HG03097 (cell line): ENCODE data around the gene KIF2C.
A peak's percentile ranks its signal among the peaks of the same experiment; 100 is the strongest.
"Not testable (repeated sequence)": the region's sequence is repeated elsewhere in the genome, so short reads cannot be mapped to it uniquely, and the experiment has no call there.

ENCODE experiments used
- ATAC-seq: cut with Tn5 transposase; IDR thresholded peaks from one replicate; pipeline ENCODE4 v1.9.1; 2021; ENCODE audit not compliant: unreplicated experiment, low FRiP score

KIF2C gene

DNA sequence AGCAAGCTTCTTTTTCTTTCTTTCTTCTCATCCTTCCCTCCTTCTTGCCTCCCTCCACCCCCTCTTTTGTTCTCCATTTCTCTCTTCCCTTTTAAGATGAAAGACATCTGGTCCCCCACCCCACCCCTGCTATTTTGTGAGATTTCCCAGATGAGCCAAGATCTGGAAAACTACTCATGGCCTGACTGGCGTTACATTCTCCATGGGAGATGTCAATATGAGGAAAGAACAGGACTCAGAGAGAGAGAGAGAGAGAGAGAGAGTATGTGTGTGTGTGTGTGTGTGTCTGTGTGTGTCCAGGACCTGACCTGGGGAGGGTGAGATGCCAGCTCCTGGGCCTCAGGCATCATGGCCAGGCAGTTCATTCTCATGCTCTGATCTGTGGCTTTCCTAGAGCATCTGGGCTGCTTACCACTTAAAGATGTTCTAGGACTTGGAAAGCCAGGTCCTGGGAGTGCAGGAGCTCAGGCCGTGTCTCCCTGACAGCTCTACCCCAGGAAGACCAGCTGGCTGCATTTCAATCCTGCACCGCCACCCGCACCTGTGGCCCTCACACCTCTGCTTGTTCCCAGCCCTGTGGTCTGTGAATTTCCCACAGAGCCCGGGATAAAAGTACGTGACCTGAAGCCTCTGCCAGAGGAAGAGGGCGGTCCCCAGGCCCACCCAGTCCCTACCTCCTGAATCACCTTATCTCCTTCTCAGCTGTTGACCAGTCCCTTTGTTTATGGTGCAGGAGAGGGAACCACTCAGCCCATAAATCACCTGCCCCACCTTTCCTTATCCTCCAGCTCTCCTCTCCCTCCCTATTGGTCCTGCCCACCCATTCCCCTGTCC is 51.5 kb downstream of the KIF2C start:
- ATAC-seq, result no peak

- ATAC-seq, result no peak
Observed at GRCh38 chr1:44792736-44793502, 53.3 kb downstream of the KIF2C start.

- not testable (repeated sequence) for ATAC-seq
Observed at GRCh38 chr1:44797886-44798285, 58.2 kb downstream of the KIF2C start.

DNA sequence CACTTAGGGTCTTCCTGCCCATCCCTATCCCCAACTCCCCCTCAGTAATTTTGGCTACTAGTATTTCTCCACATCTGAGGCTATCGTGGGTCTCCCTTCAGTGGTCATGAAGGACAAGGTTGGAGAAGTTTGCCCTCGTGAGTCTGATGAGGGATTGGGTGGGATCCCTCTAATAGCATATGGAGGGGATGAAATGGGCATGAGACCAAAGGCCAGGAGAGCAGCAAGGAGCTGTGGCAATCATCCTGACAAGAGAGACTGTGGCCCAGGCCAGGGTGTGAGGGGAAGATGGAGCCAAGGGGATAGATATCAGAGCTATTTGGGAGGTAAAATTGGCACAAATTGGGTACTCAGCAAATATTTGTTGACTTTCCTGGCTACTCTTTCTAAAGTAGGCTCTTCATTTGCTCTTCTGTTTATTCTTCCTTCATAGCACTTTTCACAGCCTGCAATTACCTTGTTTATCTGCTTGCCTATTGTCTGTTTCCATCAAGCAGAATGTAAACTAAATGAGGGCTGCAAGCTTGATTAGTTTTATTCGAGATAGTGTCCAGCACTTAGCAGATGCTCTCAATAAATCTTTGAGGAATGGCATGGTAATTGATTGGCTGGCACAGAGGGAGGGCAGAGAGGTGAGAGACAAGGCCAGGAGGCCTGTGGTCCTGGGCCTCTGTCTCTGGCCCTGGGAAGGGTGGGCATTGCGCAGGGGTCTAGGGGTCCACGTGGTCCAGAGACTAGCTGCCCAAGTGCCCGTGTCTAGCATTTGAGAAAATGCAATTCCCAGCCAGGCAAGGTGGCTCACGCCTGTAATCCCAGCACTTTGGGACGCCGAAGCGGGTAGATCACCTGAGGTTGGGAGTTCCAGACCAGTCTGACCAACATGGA is 59.1 kb downstream of the KIF2C start:
- ATAC-seq, result no peak

- peak; percentile 81 for ATAC-seq
Observed at GRCh38 chr1:44799770-44800584, 60.3 kb downstream of the KIF2C start, which contains the start of gene PLK3. Gene PLK3, plus strand, starts transcription at chr1:44800377. Its CDS starts 87 bp downstream, at chr1:44800464.

DNA sequence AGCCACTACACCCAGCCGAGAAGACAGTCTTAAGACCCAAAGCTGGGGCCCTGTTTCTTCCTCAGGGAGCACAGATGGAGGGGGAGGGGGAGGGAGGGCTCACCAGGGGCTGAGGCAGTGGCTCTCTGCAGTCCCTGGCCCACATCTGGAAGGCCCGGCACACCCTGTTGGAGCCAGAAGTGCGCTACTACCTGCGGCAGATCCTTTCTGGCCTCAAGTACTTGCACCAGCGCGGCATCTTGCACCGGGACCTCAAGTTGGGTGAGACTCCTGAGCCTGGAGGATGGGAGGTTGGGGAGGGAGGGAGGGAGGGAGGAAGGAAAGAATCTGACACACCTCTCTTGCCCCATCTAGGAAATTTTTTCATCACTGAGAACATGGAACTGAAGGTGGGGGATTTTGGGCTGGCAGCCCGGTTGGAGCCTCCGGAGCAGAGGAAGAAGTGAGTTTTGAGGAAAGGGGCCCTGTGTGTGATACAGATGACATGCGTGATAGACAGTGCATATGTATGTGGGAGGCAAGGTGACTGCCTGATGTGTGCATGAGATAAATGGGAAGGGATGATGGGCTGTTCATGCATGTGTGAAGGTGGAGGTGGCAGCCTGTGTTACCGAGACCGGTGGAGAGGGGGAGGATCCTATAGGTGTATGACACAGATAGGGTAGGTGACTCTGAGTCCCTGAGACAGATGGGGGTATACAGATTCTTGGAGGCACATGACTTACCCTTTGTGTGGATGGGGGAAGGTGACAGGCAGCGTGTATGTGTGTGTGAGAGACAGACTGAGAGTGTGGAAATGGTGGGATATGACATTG is 62.1 kb downstream of the KIF2C start:
- no peak for ATAC-seq

DNA sequence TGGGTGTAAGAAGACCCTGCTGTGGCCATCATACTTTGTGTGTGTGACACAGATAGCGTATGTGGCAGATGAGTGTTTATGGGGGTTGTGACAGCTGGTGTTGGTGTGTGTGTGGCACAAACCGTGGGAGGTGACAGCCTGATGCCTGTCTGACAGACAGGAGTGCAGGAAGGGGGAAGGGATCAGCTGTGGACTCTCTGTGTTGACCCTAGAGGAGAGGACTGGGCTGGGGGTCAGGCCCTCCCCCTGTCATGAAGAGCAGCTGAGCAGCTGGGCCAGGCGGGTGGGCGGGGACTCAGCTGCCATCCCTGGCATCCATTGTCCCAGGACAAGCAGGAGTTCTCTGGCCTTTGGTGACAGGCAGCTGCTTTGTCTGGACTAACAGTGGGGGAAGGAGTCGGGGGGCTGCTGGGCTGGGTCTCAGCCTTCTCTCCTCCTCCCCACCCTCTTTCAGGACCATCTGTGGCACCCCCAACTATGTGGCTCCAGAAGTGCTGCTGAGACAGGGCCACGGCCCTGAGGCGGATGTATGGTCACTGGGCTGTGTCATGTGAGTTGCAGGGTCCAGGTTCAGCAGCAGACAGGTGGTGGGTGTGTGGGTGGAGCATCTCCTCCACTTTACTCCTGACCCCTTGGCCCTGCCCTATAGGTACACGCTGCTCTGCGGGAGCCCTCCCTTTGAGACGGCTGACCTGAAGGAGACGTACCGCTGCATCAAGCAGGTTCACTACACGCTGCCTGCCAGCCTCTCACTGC is 62.8 kb downstream of the KIF2C start:
- no peak for ATAC-seq

GRCh38 chr1:44803062-44803311 is 63.4 kb downstream of the KIF2C start:
- no peak for ATAC-seq

DNA sequence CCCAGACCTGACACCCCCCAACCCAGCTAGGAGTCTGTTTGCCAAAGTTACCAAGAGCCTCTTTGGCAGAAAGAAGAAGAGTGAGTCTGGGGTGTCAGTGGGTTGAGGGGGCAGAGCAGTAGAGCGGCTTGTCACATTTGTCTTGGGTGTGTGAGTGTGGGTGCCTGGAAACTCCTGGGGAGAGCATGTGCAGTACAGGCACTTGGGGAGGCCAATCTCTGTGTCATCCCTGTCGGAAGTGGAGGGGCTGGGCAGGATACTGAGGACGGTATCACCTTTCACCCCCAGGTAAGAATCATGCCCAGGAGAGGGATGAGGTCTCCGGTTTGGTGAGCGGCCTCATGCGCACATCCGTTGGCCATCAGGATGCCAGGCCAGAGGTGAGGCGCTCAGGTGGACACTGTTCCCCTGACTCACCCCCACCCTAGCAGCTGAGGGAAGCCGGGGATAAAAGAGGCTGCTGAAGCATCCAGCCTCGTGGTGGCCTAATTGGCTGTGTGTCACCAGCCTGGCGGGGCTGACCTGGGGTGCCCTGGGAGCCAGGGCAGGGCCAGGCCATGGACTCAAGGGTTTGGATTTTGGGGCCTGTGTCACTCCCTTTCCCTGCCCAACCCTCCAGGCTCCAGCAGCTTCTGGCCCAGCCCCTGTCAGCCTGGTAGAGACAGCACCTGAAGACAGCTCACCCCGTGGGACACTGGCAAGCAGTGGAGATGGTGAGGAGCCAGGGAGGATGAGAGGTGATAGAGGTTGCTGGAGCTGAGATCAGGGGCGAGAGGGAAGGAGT is 63.9 kb downstream of the KIF2C start:
- no peak for ATAC-seq

GRCh38 chr1:44805311-44806024 is 65.8 kb downstream of the KIF2C start:
- no peak for ATAC-seq

- no peak for ATAC-seq
Observed at GRCh38 chr1:44806025-44806703, 66.5 kb downstream of the KIF2C start.

- no peak for ATAC-seq
Observed at GRCh38 chr1:44806704-44807363, 67.2 kb downstream of the KIF2C start, which contains the start of gene DYNLT4. Gene DYNLT4, minus strand, starts transcription at chr1:44807351. Its CDS starts 683 bp downstream, at chr1:44806668.

DNA sequence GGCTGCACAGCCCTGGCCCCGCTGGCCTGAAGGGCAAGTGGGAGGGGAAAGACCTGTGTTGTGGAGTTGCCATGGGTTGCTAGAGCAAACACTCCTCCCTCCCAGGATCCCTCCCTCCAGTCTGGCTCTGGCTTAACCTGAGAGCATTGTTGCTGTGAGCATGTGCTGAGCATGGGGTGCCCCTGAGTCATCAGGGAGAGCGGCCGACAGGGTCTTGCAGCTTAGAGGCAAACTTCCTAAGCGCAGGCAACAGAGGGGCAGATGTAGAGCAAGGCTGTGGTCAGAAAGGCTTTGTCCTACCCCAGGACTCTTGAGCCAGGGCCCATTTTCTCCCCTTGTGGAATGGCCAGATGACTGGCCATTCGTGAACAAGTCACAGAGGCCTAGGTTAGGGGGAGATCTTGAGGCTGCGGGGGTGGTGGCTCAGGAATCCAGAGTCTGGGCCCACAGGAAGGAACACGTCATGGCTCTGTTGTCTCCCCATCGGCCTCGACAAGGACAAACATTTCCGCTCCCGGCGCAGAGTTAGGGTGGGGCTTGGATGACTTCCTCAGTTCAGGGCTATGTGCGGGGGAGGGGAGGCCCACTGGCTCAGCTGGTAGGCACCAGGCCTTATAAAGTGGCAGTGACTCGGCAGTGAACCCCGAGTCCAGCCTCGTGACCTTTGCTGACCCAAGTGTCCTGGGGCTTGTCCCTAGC is 67.9 kb downstream of the KIF2C start:
- no peak for ATAC-seq

- no peak for ATAC-seq
Observed at GRCh38 chr1:44808063-44808937, 68.7 kb downstream of the KIF2C start, which contains the start of gene BTBD19. Gene BTBD19, plus strand, starts transcription at chr1:44808523. Its CDS starts 298 bp downstream, at chr1:44808821.
